ENCODE data around the gene SENP3.

SENP3 gene

GRCh38 chr17:7538891-7539545 is 22.7 kb upstream of the SENP3 start:
- DNase-seq (ENCODE audit: low read depth, low spot score), result no peak
- H3K4me1 ChIP-seq (ENCODE audit: control insufficient read depth, insufficient read depth, low read length), result no peaks in the 10 kb centered on the region
- no peaks in the 10 kb centered on the region for H3K9me3 ChIP-seq (ENCODE audit: control insufficient read depth, insufficient read depth, low read length)
- no CpG with 5 or more reads among the region's 11 CpGs for WGBS (ENCODE audit: insufficient coverage, insufficient read length)
- no peaks in the 10 kb centered on the region; the same call in 1 of the 2 replicates for H3K27me3 ChIP-seq (ENCODE audit: control insufficient read depth, insufficient read depth, low read length)
- no peak overlapping the region for H3K27ac ChIP-seq (ENCODE audit: low read length)
- H3K4me3 ChIP-seq (ENCODE audit: low read length), result no peak overlapping the region
- no peaks in the 10 kb centered on the region for H3K36me3 ChIP-seq (ENCODE audit: control insufficient read depth, insufficient read depth, low read length)

- H3K27ac ChIP-seq (ENCODE audit: low read length), result no peak overlapping the region
- no peaks in the 10 kb centered on the region for H3K36me3 ChIP-seq (ENCODE audit: control insufficient read depth, insufficient read depth, low read length)
- no peaks in the 10 kb centered on the region for H3K4me1 ChIP-seq (ENCODE audit: control insufficient read depth, insufficient read depth, low read length)
- DNase-seq (ENCODE audit: low read depth, low spot score), result no peak
- no peaks in the 10 kb centered on the region for H3K9me3 ChIP-seq (ENCODE audit: control insufficient read depth, insufficient read depth, low read length)
- no peak overlapping the region for H3K4me3 ChIP-seq (ENCODE audit: low read length)
- WGBS (ENCODE audit: insufficient coverage, insufficient read length), result no CpG with 5 or more reads among the region's 9 CpGs
- H3K27me3 ChIP-seq (ENCODE audit: control insufficient read depth, insufficient read depth, low read length), result no peaks in the 10 kb centered on the region; the same call in 1 of the 2 replicates
These were observed 20.6 kb upstream of the SENP3 start for GRCh38 chr17:7541074-7541621.

GRCh38 chr17:7544911-7545310 is 16.8 kb upstream of the SENP3 start:
- H3K27me3 ChIP-seq (ENCODE audit: control insufficient read depth, insufficient read depth, low read length), result no peaks in the 10 kb centered on the region
- DNase-seq (ENCODE audit: low read depth, low spot score), result no peak
- no peaks in the 10 kb centered on the region for H3K9me3 ChIP-seq (ENCODE audit: control insufficient read depth, insufficient read depth, low read length)
- no peak overlapping the region for H3K27ac ChIP-seq (ENCODE audit: low read length)
- no peaks in the 10 kb centered on the region; the same call in 1 of the 2 replicates for H3K36me3 ChIP-seq (ENCODE audit: control insufficient read depth, insufficient read depth, low read length)
- WGBS (ENCODE audit: insufficient coverage, insufficient read length), result no CpG with 5 or more reads among the region's 6 CpGs
- H3K4me1 ChIP-seq (ENCODE audit: control insufficient read depth, insufficient read depth, low read length), result 0 out of 2 replicates have a peak, but pooled peaks cover 3% of the 10 kb centered on the region
- H3K4me3 ChIP-seq (ENCODE audit: low read length), result no peak overlapping the region

DNA sequence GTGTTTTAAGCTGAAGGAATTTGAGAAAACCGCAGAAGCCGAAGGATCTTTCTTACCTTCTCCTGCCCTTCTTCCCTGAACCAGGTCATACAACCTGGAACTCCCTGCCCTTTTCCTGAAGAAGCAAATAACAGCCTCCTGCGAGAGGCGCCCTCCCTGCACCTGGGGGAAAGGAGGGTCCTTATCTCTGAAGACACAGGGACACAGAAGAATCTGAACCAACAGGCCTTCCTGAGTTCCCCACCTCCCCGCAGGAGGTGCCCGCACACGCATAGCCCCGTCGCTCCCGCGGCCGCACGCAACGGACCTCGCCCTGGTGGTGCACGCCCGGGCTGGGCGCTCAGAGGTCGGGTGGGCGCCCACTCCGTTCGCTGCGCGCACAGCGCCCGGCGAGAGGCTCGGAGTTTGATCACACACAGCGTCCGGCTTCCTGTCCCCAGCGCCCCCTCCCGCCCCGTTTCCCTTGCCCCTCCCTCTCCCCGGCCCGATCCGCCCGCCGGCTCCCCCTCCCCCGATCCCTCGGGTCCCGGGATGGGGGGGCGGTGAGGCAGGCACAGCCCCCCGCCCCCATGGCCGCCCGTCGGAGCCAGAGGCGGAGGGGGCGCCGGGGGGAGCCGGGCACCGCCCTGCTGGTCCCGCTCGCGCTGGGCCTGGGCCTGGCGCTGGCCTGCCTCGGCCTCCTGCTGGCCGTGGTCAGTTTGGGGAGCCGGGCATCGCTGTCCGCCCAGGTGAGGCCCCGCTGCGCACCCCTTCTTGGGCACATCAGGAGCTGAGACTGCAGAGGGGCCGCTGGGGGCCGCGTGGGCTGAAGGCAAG is 12.9 kb upstream of the SENP3 start, which contains the start of gene TNFSF12:
TNFSF12 (plus strand) TSS at position 474 of the 816 bp plus-strand sequence; CDS start at position 570, 96 bp downstream.
- Histone ChIP-seq H3K4me3 (ENCODE audit: low read length) (peak within 1 kb of the TSS; percentile 99), H3K27me3 (ENCODE audit: control insufficient read depth, insufficient read depth, low read length) (no peaks in the 10 kb centered on the region; the same call in 1 of the 2 replicates), H3K27ac (ENCODE audit: low read length) (no peak within 1 kb of the TSS), H3K36me3 (ENCODE audit: control insufficient read depth, insufficient read depth, low read length) (no peaks in the 10 kb centered on the region; the same call in 1 of the 2 replicates), H3K4me1 (ENCODE audit: control insufficient read depth, insufficient read depth, low read length) (0 out of 2 replicates have a peak, but pooled peaks cover 3% of the 10 kb centered on the region), H3K9me3 (ENCODE audit: control insufficient read depth, insufficient read depth, low read length) (no peaks in the 10 kb centered on the region)
- no CpG with 5 or more reads among the region's 65 CpGs for WGBS (ENCODE audit: insufficient coverage, insufficient read length)
- DNase-seq (ENCODE audit: low read depth, low spot score), result no peak

DNA sequence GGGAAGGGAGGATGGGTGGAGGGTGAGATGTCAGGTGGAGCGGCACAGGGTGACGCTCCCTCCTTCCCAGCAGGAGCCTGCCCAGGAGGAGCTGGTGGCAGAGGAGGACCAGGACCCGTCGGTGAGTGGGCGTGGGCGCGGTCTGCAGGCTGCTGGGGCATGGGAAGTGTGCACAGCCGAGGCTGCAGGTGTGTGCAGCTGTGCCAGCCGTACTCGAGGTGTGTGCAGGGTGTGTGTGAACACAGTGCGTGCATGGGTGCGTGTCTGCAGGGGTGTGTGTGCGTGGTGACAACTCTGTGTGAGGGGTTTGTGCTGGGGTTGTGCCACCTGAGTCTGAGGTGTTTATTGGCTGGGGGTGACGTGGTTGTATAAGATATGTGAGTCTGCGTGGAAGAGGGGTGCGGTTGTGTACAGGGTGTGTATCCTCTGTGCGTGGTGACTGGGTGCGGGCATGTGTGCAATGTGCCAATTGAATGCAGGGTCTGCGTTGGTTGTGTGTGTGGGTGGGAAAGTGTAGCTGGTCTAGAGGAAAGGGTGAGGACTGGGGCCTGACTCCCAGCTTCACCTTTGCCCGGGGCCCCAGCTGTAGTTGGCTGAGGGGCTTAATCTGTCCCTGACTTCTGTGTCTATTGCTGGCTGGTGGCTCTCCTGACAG is 12.2 kb upstream of the SENP3 start:
- H3K4me3 ChIP-seq (ENCODE audit: low read length), result peak overlapping the region; percentile 99; the same call in 1 of the 2 replicates
- H3K27ac ChIP-seq (ENCODE audit: low read length), result no peak overlapping the region
- 0 out of 2 replicates have a peak, but pooled peaks cover 3% of the 10 kb centered on the region for H3K4me1 ChIP-seq (ENCODE audit: control insufficient read depth, insufficient read depth, low read length)
- no peak for DNase-seq (ENCODE audit: low read depth, low spot score)
- no peaks in the 10 kb centered on the region; the same call in 1 of the 2 replicates for H3K36me3 ChIP-seq (ENCODE audit: control insufficient read depth, insufficient read depth, low read length)
- WGBS (ENCODE audit: insufficient coverage, insufficient read length), result no CpG with 5 or more reads among the region's 20 CpGs
- no peaks in the 10 kb centered on the region; the same call in 1 of the 2 replicates for H3K27me3 ChIP-seq (ENCODE audit: control insufficient read depth, insufficient read depth, low read length)
- H3K9me3 ChIP-seq (ENCODE audit: control insufficient read depth, insufficient read depth, low read length), result no peaks in the 10 kb centered on the region

DNA sequence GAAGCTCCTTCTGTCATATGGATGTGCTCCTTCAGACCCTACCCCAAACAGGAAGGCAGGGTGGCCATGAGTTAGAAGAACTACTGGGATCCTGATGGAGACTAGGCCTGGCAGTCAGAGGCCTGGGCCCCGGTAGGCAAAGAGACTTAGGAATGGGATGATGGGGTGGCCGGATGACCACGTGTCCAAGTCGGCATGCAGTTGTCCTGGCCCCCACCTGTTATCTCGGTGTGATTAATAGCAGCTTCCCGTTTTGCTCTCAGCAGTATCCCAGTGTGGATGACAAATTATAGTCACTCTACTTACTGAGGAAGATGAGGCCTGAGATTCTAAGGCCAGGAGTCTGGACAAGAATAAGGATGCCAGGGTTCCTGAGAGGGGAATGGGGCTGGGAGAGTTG is 11.4 kb upstream of the SENP3 start:
- DNase-seq (ENCODE audit: low read depth, low spot score), result no peak
- WGBS (ENCODE audit: insufficient coverage, insufficient read length), result no CpG with 5 or more reads among the region's 6 CpGs

GRCh38 chr17:7551396-7551795 is 10.3 kb upstream of the SENP3 start:
- DNase-seq (ENCODE audit: low read depth, low spot score), result no peak
- H3K27ac ChIP-seq (ENCODE audit: low read length), result no peak overlapping the region
- H3K9me3 ChIP-seq (ENCODE audit: control insufficient read depth, insufficient read depth, low read length), result no peaks in the 10 kb centered on the region
- H3K4me3 ChIP-seq (ENCODE audit: low read length), result no peak overlapping the region
- H3K36me3 ChIP-seq (ENCODE audit: control insufficient read depth, insufficient read depth, low read length), result no peaks in the 10 kb centered on the region; the same call in 1 of the 2 replicates
- 0 out of 2 replicates have a peak, but pooled peaks cover 3% of the 10 kb centered on the region for H3K4me1 ChIP-seq (ENCODE audit: control insufficient read depth, insufficient read depth, low read length)
- no CpG with 5 or more reads among the region's 4 CpGs for WGBS (ENCODE audit: insufficient coverage, insufficient read length)
- no peaks in the 10 kb centered on the region; the same call in 1 of the 2 replicates for H3K27me3 ChIP-seq (ENCODE audit: control insufficient read depth, insufficient read depth, low read length)

More for the DNA sequence above, 11.4 kb upstream of the SENP3 start:
- no peak overlapping the region for H3K4me3 ChIP-seq (ENCODE audit: low read length)
- no peak overlapping the region for H3K27ac ChIP-seq (ENCODE audit: low read length)
- no peaks in the 10 kb centered on the region; the same call in 1 of the 2 replicates for H3K27me3 ChIP-seq (ENCODE audit: control insufficient read depth, insufficient read depth, low read length)
- 0 out of 2 replicates have a peak, but pooled peaks cover 3% of the 10 kb centered on the region for H3K4me1 ChIP-seq (ENCODE audit: control insufficient read depth, insufficient read depth, low read length)
- H3K36me3 ChIP-seq (ENCODE audit: control insufficient read depth, insufficient read depth, low read length), result no peaks in the 10 kb centered on the region; the same call in 1 of the 2 replicates
- H3K9me3 ChIP-seq (ENCODE audit: control insufficient read depth, insufficient read depth, low read length), result no peaks in the 10 kb centered on the region

DNA sequence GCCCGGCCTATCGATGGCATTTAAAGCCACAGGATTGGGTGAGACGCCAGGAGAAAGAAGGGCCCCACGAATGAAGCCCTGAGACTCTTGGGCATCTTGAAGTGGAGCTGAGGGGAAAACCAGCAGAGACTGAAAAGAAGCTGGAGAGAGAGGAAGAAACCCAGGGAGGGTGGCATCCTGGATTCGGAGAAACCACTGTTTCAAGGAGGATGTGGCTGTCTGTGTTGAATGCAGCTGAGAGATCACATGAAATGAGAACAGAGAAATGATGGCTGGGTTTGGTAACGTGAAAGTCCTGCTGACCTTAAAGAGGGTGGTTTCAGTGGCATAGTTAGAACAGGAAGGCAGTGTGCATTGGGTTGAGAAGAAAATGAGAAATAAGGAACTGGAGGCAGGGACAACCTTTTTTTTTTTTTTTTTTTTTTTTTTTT is 9.1 kb upstream of the SENP3 start:
- no CpG with 5 or more reads among the region's 6 CpGs for WGBS (ENCODE audit: insufficient coverage, insufficient read length)
- H3K9me3 ChIP-seq (ENCODE audit: control insufficient read depth, insufficient read depth, low read length), result no peaks in the 10 kb centered on the region
- no peak overlapping the region for H3K27ac ChIP-seq (ENCODE audit: low read length)
- H3K4me1 ChIP-seq (ENCODE audit: control insufficient read depth, insufficient read depth, low read length), result peaks cover 3% of the 10 kb centered on the region
- H3K36me3 ChIP-seq (ENCODE audit: control insufficient read depth, insufficient read depth, low read length), result no peaks in the 10 kb centered on the region; the same call in 1 of the 2 replicates
- H3K4me3 ChIP-seq (ENCODE audit: low read length), result no peak overlapping the region
- no peak for DNase-seq (ENCODE audit: low read depth, low spot score)
- no peaks in the 10 kb centered on the region; the same call in 1 of the 2 replicates for H3K27me3 ChIP-seq (ENCODE audit: control insufficient read depth, insufficient read depth, low read length)

DNA sequence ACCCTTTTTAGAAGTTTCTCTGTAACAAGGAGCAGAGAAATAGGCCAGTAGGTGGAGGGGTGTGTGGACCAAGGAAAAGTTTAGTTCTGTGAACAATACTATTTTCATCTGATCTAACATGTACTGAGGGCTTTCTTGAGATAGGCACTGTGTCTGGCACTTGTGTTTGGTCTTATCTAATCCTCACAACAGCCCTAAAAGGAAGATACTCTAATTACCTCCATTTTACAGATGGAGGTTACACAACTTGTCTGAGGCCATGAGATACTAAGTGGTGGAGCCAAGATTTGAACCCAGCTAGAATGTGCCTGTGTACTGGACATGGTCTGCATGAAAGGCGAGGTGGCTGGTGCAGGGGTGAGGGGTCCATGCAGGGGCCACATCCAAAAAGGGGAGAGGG is 8.4 kb upstream of the SENP3 start:
- no peak overlapping the region for H3K27ac ChIP-seq (ENCODE audit: low read length)
- no peak overlapping the region for H3K4me3 ChIP-seq (ENCODE audit: low read length)
- H3K27me3 ChIP-seq (ENCODE audit: control insufficient read depth, insufficient read depth, low read length), result no peaks in the 10 kb centered on the region; the same call in 1 of the 2 replicates
- H3K36me3 ChIP-seq (ENCODE audit: control insufficient read depth, insufficient read depth, low read length), result no peaks in the 10 kb centered on the region; the same call in 1 of the 2 replicates
- no CpG with 5 or more reads among the region's 1 CpG for WGBS (ENCODE audit: insufficient coverage, insufficient read length)
- DNase-seq (ENCODE audit: low read depth, low spot score), result no peak
- H3K9me3 ChIP-seq (ENCODE audit: control insufficient read depth, insufficient read depth, low read length), result no peaks in the 10 kb centered on the region
- peaks cover 3% of the 10 kb centered on the region for H3K4me1 ChIP-seq (ENCODE audit: control insufficient read depth, insufficient read depth, low read length)
